WTC11 (cell line): ENCODE data around the gene PTPRN2. TPM values are rescaled to one million over a fixed set of nuclear protein-coding genes. Genes with fewer than 3 reads are reported as not detected.

Source experiments
- ATAC-seq: fragments of 200-7000 bp; cut with Tn5 transposase; 2 replicates; pipeline ENCODE4 v1.10.0; 2021; ENCODE audit warnings: mild to moderate bottlenecking, moderate library complexity
- CTCF ChIA-PET: fragments of 300-600 bp; sonication (Branson Sonifier 250); formaldehyde crosslinking; loops from one replicate; lab custom pipeline; 2021; ENCODE audit warnings: antibody characterized with exemption; lab: Charles Lee
- POLR2A ChIA-PET: fragments of 350-600 bp; sonication (Branson Sonifier 250); formaldehyde crosslinking; loops from one replicate; lab custom pipeline; 2021; ENCODE audit warnings: antibody characterized with exemption; lab: Charles Lee
- DNase-seq: peaks from one replicate; pipeline ENCODE4 v3.0.0; 2021; ENCODE audit warnings: low spot score
- H3K27ac Mint-ChIP-seq: 2 replicates; pipeline ENCODE4 v1.8.0; 2021; ENCODE audit warnings: mixed read lengths
- H3K27me3 Mint-ChIP-seq: 2 replicates; pipeline ENCODE4 v1.8.0; 2021; ENCODE audit warnings: low read depth, mild to moderate bottlenecking, moderate library complexity, mixed read lengths
- H3K36me3 Mint-ChIP-seq: 2 replicates; pipeline ENCODE4 v1.8.0; 2021; ENCODE audit warnings: mixed read lengths
- H3K4me1 Mint-ChIP-seq: 2 replicates; pipeline ENCODE4 v1.8.0; 2022; ENCODE audit warnings: mixed read lengths
- H3K4me3 Mint-ChIP-seq: 2 replicates; pipeline ENCODE4 v1.8.0; 2021; ENCODE audit warnings: mild to moderate bottlenecking, moderate library complexity, mixed read lengths
- H3K9me3 Mint-ChIP-seq: 2 replicates; pipeline ENCODE4 v1.8.0; 2021; ENCODE audit warnings: mixed read lengths
- ARID4B ChIP-seq: sonication (generic); formaldehyde crosslinking; IDR thresholded peaks from 2 replicates; pipeline ENCODE4 v1.8.0; 2023; ENCODE audit warnings: missing genetic modification reagents, mild to moderate bottlenecking, borderline replicate concordance
- ATF2 ChIP-seq: sonication (generic); formaldehyde crosslinking; IDR thresholded peaks from 2 replicates; pipeline ENCODE4 v1.8.1; 2022; ENCODE audit warnings: low read depth, missing genetic modification reagents, borderline replicate concordance
- ATF6 ChIP-seq: sonication (generic); formaldehyde crosslinking; IDR thresholded peaks from 2 replicates; pipeline ENCODE4 v1.8.1; 2023; ENCODE audit warnings: mild to moderate bottlenecking, missing genetic modification reagents
- CDX4 ChIP-seq: fragments of 250-450 bp; sonication (Bioruptor Pico); IDR thresholded peaks from 2 replicates; pipeline ENCODE4 v1.9.0; 2021; ENCODE audit warnings: moderate library complexity, mild to moderate bottlenecking, inconsistent platforms, borderline replicate concordance
- CTCF ChIP-seq: fragments of 200-600 bp; IDR thresholded peaks from 2 replicates; pipeline ENCODE4 v1.8.0; 2022; ENCODE audit warnings: antibody characterized with exemption
- IRF2 ChIP-seq: sonication (generic); formaldehyde crosslinking; IDR thresholded peaks from 2 replicates; pipeline ENCODE4 v1.8.0; 2022; ENCODE audit warnings: low read depth, missing genetic modification reagents, borderline replicate concordance
- JUN ChIP-seq: sonication (generic); formaldehyde crosslinking; IDR thresholded peaks from 2 replicates; pipeline ENCODE4 v1.8.0; 2023; ENCODE audit warnings: mild to moderate bottlenecking, missing genetic modification reagents
- MLX ChIP-seq: sonication (generic); formaldehyde crosslinking; IDR thresholded peaks from 2 replicates; pipeline ENCODE4 v1.8.1; 2023; ENCODE audit warnings: mild to moderate bottlenecking, missing genetic modification reagents, moderate library complexity
- NFATC4 ChIP-seq: fragments of 250-450 bp; sonication (Bioruptor Pico); IDR thresholded peaks from 2 replicates; pipeline ENCODE4 v1.9.0; 2021; ENCODE audit warnings: mild to moderate bottlenecking
- NFYB ChIP-seq: sonication (generic); formaldehyde crosslinking; conservative IDR thresholded peaks from 2 replicates; pipeline ENCODE4 v1.8.0; 2022; ENCODE audit warnings: low read depth, missing genetic modification reagents
- NR2C2 ChIP-seq: sonication (generic); formaldehyde crosslinking; IDR thresholded peaks from 2 replicates; pipeline ENCODE4 v1.8.0; 2022; ENCODE audit warnings: mild to moderate bottlenecking, missing genetic modification reagents
- PRDM15 ChIP-seq: sonication (generic); formaldehyde crosslinking; IDR thresholded peaks from 2 replicates; pipeline ENCODE4 v1.8.0; 2022; ENCODE audit warnings: missing genetic modification reagents
- SMAD4 ChIP-seq: sonication (generic); formaldehyde crosslinking; IDR thresholded peaks from 2 replicates; pipeline ENCODE4 v1.8.0; 2022; ENCODE audit warnings: mild to moderate bottlenecking, missing genetic modification reagents
- ZMAT4 ChIP-seq: fragments of 250-450 bp; sonication (Bioruptor Pico); IDR thresholded peaks from 2 replicates; pipeline ENCODE4 v1.9.0; 2021; ENCODE audit warnings: mild to moderate bottlenecking
- ZNF263 ChIP-seq: sonication (generic); formaldehyde crosslinking; IDR thresholded peaks from 2 replicates; pipeline ENCODE4 v1.8.1; 2022; ENCODE audit warnings: low read depth, mild to moderate bottlenecking, moderate library complexity, missing genetic modification reagents
- ZNF425 ChIP-seq: fragments of 250-450 bp; sonication (Bioruptor Pico); conservative IDR thresholded peaks from 2 replicates; pipeline ENCODE4 v1.9.0; 2021; ENCODE audit warnings: mild to moderate bottlenecking
- total RNA-seq: library from RNA; stranded (reverse); gene quantifications from 3 replicates; pipeline ENCODE4 v1.2.3, GENCODE V29; 2021

Gene PTPRN2
- total RNA-seq, 1 experiment from 2014 or later = 4.7 TPM

- no peak for TF ChIP-seq NR2C2 (CRISPR knock-in tag)
- no peak for TF ChIP-seq NFATC4
- TF ChIP-seq ATF6 (CRISPR knock-in tag) = no peak
- TF ChIP-seq NFYB (CRISPR knock-in tag) = no peak
These were observed 903.9 kb downstream of the PTPRN2 start (continued) for GRCh38 chr7:157683747-157684156.

- no peak for ATAC-seq
- CTCF ChIA-PET = no interaction called here
- POLR2A ChIA-PET = interaction anchor here (0.6 to 0.7 kb wide), 2 partner anchors 84 to 456 kb away, joined by 3 read pairs; no protein-coding TSS in a partner anchor
- Mint-ChIP-seq H3K27ac (no peak overlapping the region), H3K4me3 (peak overlapping the region; percentile 66), H3K36me3 (peaks cover 4% of the 10 kb centered on the region; the same call in 1 of the 2 replicates), H3K27me3 (peaks cover 94% of the 10 kb centered on the region), H3K9me3 (no peaks in the 10 kb centered on the region), H3K4me1 (peaks cover 27% of the 10 kb centered on the region)
- no peak for DNase-seq
- TF ChIP-seq IRF2 (CRISPR knock-in tag) = no peak
- TF ChIP-seq ZNF263 (CRISPR knock-in tag) = no peak
- no peak for TF ChIP-seq CDX4 (CRISPR knock-in tag)
- no peak for TF ChIP-seq NFYB (CRISPR knock-in tag)
- no peak for TF ChIP-seq ARID4B (CRISPR knock-in tag)
- no peak for TF ChIP-seq MLX (CRISPR knock-in tag)
- TF ChIP-seq ZMAT4 (CRISPR knock-in tag) = no peak
- no peak for TF ChIP-seq ZNF425 (CRISPR knock-in tag)
- TF ChIP-seq ATF2 (CRISPR knock-in tag) = no peak
- no peak for TF ChIP-seq SMAD4 (CRISPR knock-in tag)
- no peak for TF ChIP-seq PRDM15
- no peak for TF ChIP-seq JUN
- no peak for TF ChIP-seq CTCF
These were observed 904.5 kb downstream of the PTPRN2 start for GRCh38 chr7:157682946-157683746.
